Colonic mucosa (tissue), 4 donors: ENCODE results near the gene CRYBB1. TPM values are rescaled to one million over a fixed set of nuclear protein-coding genes. Genes with fewer than 3 reads are reported as not detected.

Source experiments
- DNase-seq: peaks from one replicate; pipeline ENCODE4 v3.0.0-alpha.2; 2020
- H3K27ac ChIP-seq: fragments of 200-600 bp; one replicate; pipeline ENCODE4 v1.8.0; 2021
- H3K27me3 ChIP-seq: fragments of 200-600 bp; one replicate; pipeline ENCODE4 v1.8.0; 2021
- H3K36me3 ChIP-seq: fragments of 200-600 bp; one replicate; pipeline ENCODE4 v1.8.0; 2021
- H3K4me1 ChIP-seq: fragments of 200-600 bp; one replicate; pipeline ENCODE4 v1.8.0; 2021; ENCODE audit warnings: mild to moderate bottlenecking
- H3K4me3 ChIP-seq: fragments of 200-600 bp; one replicate; pipeline ENCODE4 v1.8.0; 2021
- H3K9ac ChIP-seq, 2 donors: one replicate each; pipeline ENCODE4 v1.7.0; 2013; ENCODE audit warnings: control low read depth in 2 of 2, low read depth in 2 of 2, low read length in 2 of 2
- H3K9me3 ChIP-seq: fragments of 200-600 bp; one replicate; pipeline ENCODE4 v1.8.0; 2021
- CTCF ChIP-seq: fragments of 200-600 bp; IDR thresholded peaks from one replicate; pipeline ENCODE4 v1.8.0; 2022; ENCODE audit warnings: antibody characterized with exemption, mild to moderate bottlenecking
- intact Hi-C: fragments of 100-400 bp; cut with DNase I; formaldehyde crosslinking; loops from one replicate; pipeline ENCODE4 v1.14.1; 2022
- total RNA-seq, 2 donors: library from RNA; stranded (reverse); fragmentation: NEBNext Ultra II Directional in 1 of 2; extraction: Animal tissue kit (Norgen Biotek cat#: 25700) in 1 of 2; gene quantifications; one replicate each; pipeline ENCODE4 v1.2.1, GENCODE V29; 2021
- donor health status: healthy.
- donor health status: DM: no; HTN: no; CAD: no.
- donor health status: DM: no; HTN: no; CAD: no.

CRYBB1 gene
- total RNA-seq, 2 donors from 2014 or later: 0.32 TPM; not detected in 1

GRCh38 chr22:26634189-26634588 is 16.4 kb upstream of the CRYBB1 start:
- Histone ChIP-seq H3K9ac (no peak overlapping the region), H3K27me3 (no peaks in the 10 kb centered on the region), H3K36me3 (no peaks in the 10 kb centered on the region), H3K4me1 (no peaks in the 10 kb centered on the region), H3K4me3 (no peak overlapping the region), H3K27ac (no peak overlapping the region), H3K9me3 (no peaks in the 10 kb centered on the region)
- intact Hi-C loops: no loop called here
- DNase-seq: no peak
- TF ChIP-seq CTCF: no peak

- no peak for TF ChIP-seq CTCF
- Histone ChIP-seq H3K27me3 (no peaks in the 10 kb centered on the region), H3K9ac (no peak overlapping the region), H3K9me3 (no peaks in the 10 kb centered on the region), H3K4me3 (no peak overlapping the region), H3K4me1 (no peaks in the 10 kb centered on the region), H3K36me3 (no peaks in the 10 kb centered on the region), H3K27ac (no peak overlapping the region)
- intact Hi-C loops: no loop called here
- no peak for DNase-seq
Measured at GRCh38 chr22:26632422-26633155, 14.8 kb upstream of the CRYBB1 start.

- H3K9ac ChIP-seq: no peak overlapping the region
- H3K9me3 ChIP-seq: no peaks in the 10 kb centered on the region
- intact Hi-C loops: no loop called here
- no peak overlapping the region for H3K4me3 ChIP-seq
- TF ChIP-seq CTCF: no peak
- H3K27me3 ChIP-seq: no peaks in the 10 kb centered on the region
- H3K27ac ChIP-seq: no peak overlapping the region
- no peak for DNase-seq
- no peaks in the 10 kb centered on the region for H3K4me1 ChIP-seq
- H3K36me3 ChIP-seq: no peaks in the 10 kb centered on the region
Measured at GRCh38 chr22:26631282-26631681, 13.5 kb upstream of the CRYBB1 start.

- Histone ChIP-seq H3K4me1 (no peaks in the 10 kb centered on the region), H3K27ac (no peak overlapping the region), H3K9ac (no peak overlapping the region), H3K36me3 (no peaks in the 10 kb centered on the region), H3K4me3 (no peak overlapping the region), H3K9me3 (no peaks in the 10 kb centered on the region), H3K27me3 (no peaks in the 10 kb centered on the region)
- no peak for DNase-seq
- intact Hi-C loops: no loop called here
- TF ChIP-seq CTCF: no peak
Measured at GRCh38 chr22:26629988-26630761, 12.3 kb upstream of the CRYBB1 start.

GRCh38 chr22:26624803-26625202 is 7.0 kb upstream of the CRYBB1 start:
- Histone ChIP-seq H3K36me3 (no peaks in the 10 kb centered on the region), H3K9me3 (no peaks in the 10 kb centered on the region), H3K9ac (no peak overlapping the region), H3K4me3 (no peak overlapping the region), H3K27ac (no peak overlapping the region), H3K4me1 (no peaks in the 10 kb centered on the region), H3K27me3 (no peaks in the 10 kb centered on the region)
- DNase-seq: no peak
- TF ChIP-seq CTCF: no peak
- intact Hi-C loops: no loop called here
